Central memory CD4-positive, alpha-beta T cell (primary cell): ENCODE measurements around the gene SLC35E1.
"Not testable (repeated sequence)": the region's sequence is repeated elsewhere in the genome, so short reads cannot be mapped to it uniquely, and the experiment has no call there.

ENCODE experiments used
- DNase-seq: peaks from one replicate; pipeline ENCODE4 v3.0.0; 2022

SLC35E1 gene

GRCh38 chr19:16520986-16521624, 51.1 kb downstream of the SLC35E1 start:
- no peak for DNase-seq

- no peak for DNase-seq
These were observed 51.9 kb downstream of the SLC35E1 start for GRCh38 chr19:16520074-16520973.

DNA sequence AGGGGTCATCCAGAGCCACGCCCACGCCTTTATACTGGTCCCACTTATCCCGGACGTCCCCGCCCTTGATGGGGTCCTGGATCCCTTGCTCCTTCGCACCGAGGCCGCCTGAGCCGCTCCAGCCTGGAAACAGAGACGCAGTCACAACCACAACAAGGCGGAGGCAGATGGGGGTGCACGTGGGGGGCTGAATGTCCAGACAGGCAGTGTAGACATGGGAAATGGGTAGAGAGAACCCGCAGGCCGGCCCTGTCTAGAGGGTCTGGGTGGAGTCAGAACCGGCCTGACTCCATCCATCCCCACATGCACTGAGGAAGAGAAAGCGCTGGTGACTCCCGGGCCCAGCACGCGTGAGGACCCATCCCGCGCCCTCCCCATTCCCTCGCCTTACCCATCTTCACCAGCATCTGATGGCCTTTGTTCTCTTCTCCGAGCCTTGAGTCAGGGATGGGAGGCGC, 53.0 kb downstream of the SLC35E1 start:
- DNase-seq: no peak

GRCh38 chr19:16518483-16519229, 53.6 kb downstream of the SLC35E1 start:
- no peak for DNase-seq

DNA sequence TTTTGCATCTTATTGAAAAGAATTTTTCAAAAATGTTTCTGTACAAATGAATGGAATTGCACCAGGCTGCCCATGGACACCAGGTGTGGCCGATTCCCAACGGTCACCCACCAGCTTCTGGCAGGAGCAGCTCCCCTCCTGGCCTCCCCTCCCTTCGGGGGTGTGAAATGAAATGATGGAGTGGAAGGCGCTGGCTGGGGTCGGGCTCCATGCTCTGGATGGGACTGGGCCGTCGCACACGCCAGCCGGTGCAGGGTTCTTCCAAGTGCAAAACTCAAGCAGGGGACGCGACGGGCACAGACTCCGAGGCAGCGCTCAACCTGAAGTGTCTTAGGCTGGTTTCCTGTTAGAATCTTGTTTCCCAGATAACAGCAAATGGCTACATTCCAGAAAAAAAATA, 54.2 kb downstream of the SLC35E1 start:
- DNase-seq: no peak

- no peak for DNase-seq
These were observed 55.1 kb downstream of the SLC35E1 start for GRCh38 chr19:16516923-16517610.

DNA sequence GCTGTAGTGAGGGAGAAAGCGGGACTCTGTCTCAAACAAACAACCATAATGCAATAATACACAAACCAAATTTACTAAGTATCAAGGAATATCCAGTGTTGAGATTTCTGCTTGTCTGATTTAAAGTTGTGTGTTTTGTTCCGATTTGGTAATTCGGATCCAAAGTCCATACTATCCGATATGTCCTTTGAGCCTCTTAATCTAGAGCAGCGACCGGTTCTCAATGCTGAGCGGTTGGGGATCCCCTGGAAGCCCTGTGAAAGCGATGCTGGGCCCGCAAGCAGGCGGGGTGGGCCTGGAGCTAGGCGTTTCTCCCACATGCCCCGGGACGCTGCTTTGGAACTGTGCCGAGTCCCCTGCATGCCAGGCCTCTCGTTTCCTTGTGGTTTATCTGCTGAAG, 55.8 kb downstream of the SLC35E1 start:
- no peak for DNase-seq

GRCh38 chr19:16514383-16515019, 57.7 kb downstream of the SLC35E1 start:
- no peak for DNase-seq

GRCh38 chr19:16512611-16513010, 59.6 kb downstream of the SLC35E1 start:
- DNase-seq: not testable (repeated sequence)

GRCh38 chr19:16509141-16510061, 62.8 kb downstream of the SLC35E1 start:
- DNase-seq: no peak

GRCh38 chr19:16508546-16508945, 63.7 kb downstream of the SLC35E1 start:
- DNase-seq: no peak

GRCh38 chr19:16506961-16507360, 65.3 kb downstream of the SLC35E1 start:
- no peak for DNase-seq

- DNase-seq: not testable (repeated sequence)
These were observed 66.1 kb downstream of the SLC35E1 start for GRCh38 chr19:16506161-16506560.

DNA sequence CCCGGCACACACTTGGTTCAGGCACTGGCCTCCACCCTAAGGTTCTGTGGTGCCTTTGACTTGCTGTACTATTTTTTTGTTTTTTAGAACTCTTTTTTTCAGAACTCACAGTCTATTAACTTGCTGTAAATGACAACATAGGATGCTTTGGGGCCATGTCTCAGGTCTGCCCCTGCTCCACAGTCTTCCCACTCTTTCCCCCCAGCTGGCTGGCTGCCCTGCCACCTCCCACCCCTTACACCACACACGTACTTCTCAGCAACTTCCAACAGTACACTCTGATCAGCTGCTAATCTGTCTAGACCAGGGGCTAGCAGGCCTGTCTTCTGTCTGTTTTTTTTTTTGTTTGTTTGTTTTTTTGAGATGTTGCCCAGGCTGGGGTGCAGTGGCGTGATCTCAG, 67.9 kb downstream of the SLC35E1 start:
- DNase-seq: no peak
